Trophoblast cell (in vitro differentiated cells and primary cell): ENCODE results near the gene AURKB.

ENCODE experiments used
- DNase-seq, 2 donors: peaks; one replicate each; pipeline ENCODE4 v3.0.0-alpha.2; 2016
- H2AFZ ChIP-seq: 2 replicates; pipeline ENCODE4 v1.6.1; 2013; ENCODE audit warnings: low read length, moderate library complexity, mild to moderate bottlenecking; ENCODE audit not compliant: insufficient read depth, poor library complexity
- H2AK5ac ChIP-seq: 2 replicates; pipeline ENCODE4 v1.6.1; 2013; ENCODE audit warnings: mild to moderate bottlenecking, low read length
- H2BK120ac ChIP-seq: 2 replicates; pipeline ENCODE4 v1.6.1; 2013; ENCODE audit warnings: low read length, mild to moderate bottlenecking, moderate library complexity; ENCODE audit not compliant: insufficient read depth, poor library complexity
- H2BK12ac ChIP-seq: 2 replicates; pipeline ENCODE4 v1.6.1; 2013; ENCODE audit warnings: mild to moderate bottlenecking, low read length, moderate library complexity
- H2BK5ac ChIP-seq: 2 replicates; pipeline ENCODE4 v1.6.1; 2013; ENCODE audit warnings: low read length, low read depth, moderate library complexity, mild to moderate bottlenecking; ENCODE audit not compliant: poor library complexity
- H3K14ac ChIP-seq: 2 replicates; pipeline ENCODE4 v1.6.1; 2013; ENCODE audit warnings: mild to moderate bottlenecking, low read length
- H3K18ac ChIP-seq: 2 replicates; pipeline ENCODE4 v1.6.1; 2013; ENCODE audit warnings: mild to moderate bottlenecking, low read length
- H3K23ac ChIP-seq: 2 replicates; pipeline ENCODE4 v1.6.1; 2013; ENCODE audit warnings: low read length
- H3K27ac ChIP-seq: 2 replicates; pipeline ENCODE4 v1.5.1; 2013; ENCODE audit warnings: low read depth, mild to moderate bottlenecking, inconsistent platforms, low read length, moderate library complexity
- H3K27me3 ChIP-seq: 2 replicates; pipeline ENCODE4 v1.6.1; 2013; ENCODE audit warnings: inconsistent platforms, mild to moderate bottlenecking, low read length, moderate library complexity; ENCODE audit not compliant: insufficient read depth
- H3K36me3 ChIP-seq, 2 experiments: 1 replicate in 1 of 2; 2 replicates in 1 of 2; pipeline ENCODE4 v1.6.1; 2013; ENCODE audit warnings: low read length in 2 of 2, mild to moderate bottlenecking in 2 of 2, moderate library complexity in 1 of 2; ENCODE audit not compliant: insufficient read depth in 2 of 2, control insufficient read depth in 1 of 2
- H3K4ac ChIP-seq: 2 replicates; pipeline ENCODE4 v1.6.1; 2013; ENCODE audit warnings: low read depth, mild to moderate bottlenecking, low read length, moderate library complexity
- H3K4me1 ChIP-seq, 2 experiments: 1 replicate in 1 of 2; 2 replicates in 1 of 2; pipeline ENCODE4 v1.6.1; 2013; ENCODE audit warnings: low read length in 2 of 2, mild to moderate bottlenecking in 2 of 2, moderate library complexity in 1 of 2; ENCODE audit not compliant: insufficient read depth in 2 of 2, control insufficient read depth in 1 of 2
- H3K4me2 ChIP-seq: 2 replicates; pipeline ENCODE4 v1.6.1; 2013; ENCODE audit warnings: inconsistent platforms, mild to moderate bottlenecking, low read length, moderate library complexity
- H3K4me3 ChIP-seq: 2 replicates; pipeline ENCODE4 v1.5.1; 2013; ENCODE audit warnings: mild to moderate bottlenecking, low read depth, low read length, inconsistent platforms
- H3K79me1 ChIP-seq: one replicate; pipeline ENCODE4 v1.6.1; 2013; ENCODE audit warnings: low read length
- H3K79me2 ChIP-seq: 2 replicates; pipeline ENCODE4 v1.6.1; 2013; ENCODE audit warnings: low read length, mild to moderate bottlenecking; ENCODE audit not compliant: control insufficient read depth, insufficient read depth, poor library complexity
- H3K9ac ChIP-seq: 2 replicates; pipeline ENCODE4 v1.6.1; 2013; ENCODE audit warnings: mild to moderate bottlenecking, low read length
- H3K9me3 ChIP-seq: 2 replicates; pipeline ENCODE4 v1.6.1; 2013; ENCODE audit warnings: low read depth, mild to moderate bottlenecking, control low read depth, inconsistent platforms, low read length; ENCODE audit not compliant: insufficient read depth
- H4K12ac ChIP-seq: 2 replicates; pipeline ENCODE4 v1.6.1; 2013; ENCODE audit warnings: low read depth, mild to moderate bottlenecking, low read length, moderate library complexity
- H4K8ac ChIP-seq: 2 replicates; pipeline ENCODE4 v1.6.1; 2013; ENCODE audit warnings: low read depth, mild to moderate bottlenecking, low read length, moderate library complexity
- H4K91ac ChIP-seq: one replicate; pipeline ENCODE4 v1.6.1; 2013; ENCODE audit warnings: low read depth, mild to moderate bottlenecking, low read length, moderate library complexity
- WGBS: extraction: QIAGEN DNeasy Blood & Tissue Kit; methylation state at CpG from one replicate; pipeline ENCODE4 v1.1.7; 2013; ENCODE audit warnings: missing lambda C conversion rate; ENCODE audit not compliant: insufficient read length, insufficient coverage; ENCODE audit errors: extremely low coverage; 5-methylcytosine and 5-hydroxymethylcytosine counted together

AURKB gene

DNA sequence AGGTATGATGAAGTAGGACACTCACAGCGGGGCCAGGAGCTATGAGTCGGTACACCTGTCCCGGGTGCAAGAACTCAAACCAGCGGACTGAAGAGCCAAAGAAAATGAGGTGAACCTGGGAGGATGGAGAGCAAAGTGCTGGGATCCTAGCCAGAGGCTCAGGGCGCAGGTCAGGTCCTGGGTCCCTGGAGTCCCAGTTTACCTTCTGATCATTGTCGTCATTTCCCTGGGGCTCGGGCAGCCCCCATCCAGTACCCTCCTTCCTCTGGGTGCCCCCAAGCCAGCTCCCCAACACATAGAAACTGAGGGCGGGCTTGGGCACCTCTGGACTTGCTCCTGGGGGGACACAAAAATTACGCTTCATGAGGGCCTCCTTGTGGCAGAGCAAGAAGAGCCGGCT is 21.3 kb upstream of the AURKB start:
- Histone ChIP-seq H3K27me3 (no peaks in the 10 kb centered on the region), H3K23ac (no peak overlapping the region), H3K18ac (no peak overlapping the region), H2AK5ac (no peak overlapping the region), H3K4me3 (no peak overlapping the region), H2BK5ac (no peak overlapping the region), H3K79me2 (no peaks in the 10 kb centered on the region), H3K9me3 (no peaks in the 10 kb centered on the region), H2AFZ (no peak overlapping the region), H3K4ac (no peak overlapping the region), H4K12ac (no peak overlapping the region), H3K4me1 (peaks cover 3 to 4% of the 10 kb centered on the region in 2 experiments), H2BK12ac (no peak overlapping the region), H3K27ac (no peak overlapping the region), H3K79me1 (no peaks in the 10 kb centered on the region), H4K91ac (no peak overlapping the region), H2BK120ac (no peak overlapping the region), H4K8ac (no peak overlapping the region), H3K14ac (no peak overlapping the region), H3K9ac (no peak overlapping the region), H3K36me3 (peaks cover 58 to 71% of the 10 kb centered on the region in 2 experiments), H3K4me2 (no peak overlapping the region)
- WGBS, result no CpG with 5 or more reads among the region's 10 CpGs
- no peak for DNase-seq

DNA sequence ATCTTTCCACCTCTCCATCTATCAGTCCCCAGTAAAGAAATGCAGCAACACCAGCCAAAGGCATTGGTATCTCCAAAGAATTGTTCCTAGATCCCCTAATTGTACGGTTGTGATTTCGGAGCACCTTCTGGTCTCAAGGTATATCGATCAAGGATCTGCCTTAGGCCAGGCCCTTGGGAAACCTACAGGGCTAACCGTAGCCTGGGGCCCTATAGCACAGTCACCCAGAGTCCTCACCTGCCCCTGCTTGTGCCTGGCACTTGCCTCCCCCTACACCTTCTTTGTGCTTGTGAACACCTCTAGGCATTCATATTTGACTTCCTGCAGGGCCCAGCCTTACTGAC is 16.8 kb upstream of the AURKB start:
- H3K4ac ChIP-seq, result no peak overlapping the region
- no peak overlapping the region for H2AK5ac ChIP-seq
- no peak overlapping the region for H3K4me3 ChIP-seq
- DNase-seq, result peak in 1 of 2 donors; percentile 14
- no peaks in the 10 kb centered on the region for H3K9me3 ChIP-seq
- no peak overlapping the region for H3K9ac ChIP-seq
- H3K27ac ChIP-seq, result no peak overlapping the region
- H2BK5ac ChIP-seq, result no peak overlapping the region
- H2BK120ac ChIP-seq, result no peak overlapping the region
- H3K18ac ChIP-seq, result no peak overlapping the region
- H3K79me1 ChIP-seq, result peaks cover 13% of the 10 kb centered on the region
- no peaks in the 10 kb centered on the region for H3K27me3 ChIP-seq
- no CpG with 5 or more reads among the region's 4 CpGs for WGBS
- peak overlapping the region; percentile 70 for H4K12ac ChIP-seq
- H2BK12ac ChIP-seq, result no peak overlapping the region
- H3K14ac ChIP-seq, result no peak overlapping the region
- no peak overlapping the region for H3K23ac ChIP-seq
- H3K4me2 ChIP-seq, result peak overlapping the region; percentile 65
- peaks cover 10% of the 10 kb centered on the region for H3K79me2 ChIP-seq
- H3K36me3 ChIP-seq, result peaks cover 30 to 41% of the 10 kb centered on the region in 2 experiments
- H4K91ac ChIP-seq, result no peak overlapping the region
- no peak overlapping the region for H4K8ac ChIP-seq
- no peak overlapping the region for H2AFZ ChIP-seq
- H3K4me1 ChIP-seq, result peaks cover 10 to 11% of the 10 kb centered on the region in 2 experiments

DNA sequence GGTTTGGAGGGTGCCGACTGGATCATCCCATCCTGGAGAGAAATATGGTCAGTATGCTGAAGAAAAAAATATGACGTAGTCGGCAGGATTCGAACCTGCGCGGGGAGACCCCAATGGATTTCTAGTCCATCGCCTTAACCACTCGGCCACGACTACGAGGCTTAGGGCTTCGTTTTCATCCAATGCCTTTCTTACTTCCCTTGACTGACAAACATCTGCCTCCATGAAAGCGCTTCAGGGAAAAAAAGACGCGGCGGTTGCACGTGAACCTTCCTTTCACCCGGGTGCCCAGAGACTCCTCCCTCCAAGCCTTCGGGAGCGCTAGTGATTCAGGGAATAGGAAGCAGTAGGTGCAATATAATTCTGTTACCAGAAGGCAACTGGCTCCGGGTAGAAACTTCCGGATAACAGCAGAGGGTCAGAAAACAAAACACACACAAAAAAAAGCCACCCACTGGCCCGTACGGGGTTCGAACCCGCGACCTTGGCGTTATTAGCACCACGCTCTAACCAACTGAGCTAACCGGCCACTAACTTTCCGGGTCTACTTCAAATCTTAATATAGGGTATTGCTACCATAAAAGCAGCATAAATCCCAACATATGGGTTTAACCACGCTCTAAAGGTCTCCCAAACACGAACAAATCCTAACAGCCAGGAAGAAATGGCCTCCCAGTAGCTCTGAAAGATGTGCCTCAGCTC is 16.3 kb upstream of the AURKB start:
- Histone ChIP-seq H2BK5ac (no peak overlapping the region), H3K18ac (no peak overlapping the region), H4K91ac (no peak overlapping the region), H3K4me1 (peaks cover 10 to 11% of the 10 kb centered on the region in 2 experiments), H3K79me1 (peaks cover 15% of the 10 kb centered on the region), H3K9ac (no peak overlapping the region), H3K4ac (no peak overlapping the region), H4K12ac (no peak overlapping the region), H2BK120ac (no peak overlapping the region), H2AK5ac (no peak overlapping the region), H3K27me3 (no peaks in the 10 kb centered on the region), H3K23ac (no peak overlapping the region), H3K14ac (no peak overlapping the region), H2BK12ac (no peak overlapping the region), H3K36me3 (peaks cover 25 to 36% of the 10 kb centered on the region in 2 experiments), H3K4me3 (peak overlapping the region; percentile 51), H3K79me2 (peaks cover 11% of the 10 kb centered on the region), H3K9me3 (no peaks in the 10 kb centered on the region), H4K8ac (no peak overlapping the region), H3K27ac (peak overlapping the region; percentile 32), H2AFZ (peak overlapping the region; percentile 3), H3K4me2 (peak overlapping the region; percentile 65)
- DNase-seq, result peak; percentile 96 to 98
- WGBS, result no CpG with 5 or more reads among the region's 32 CpGs

DNA sequence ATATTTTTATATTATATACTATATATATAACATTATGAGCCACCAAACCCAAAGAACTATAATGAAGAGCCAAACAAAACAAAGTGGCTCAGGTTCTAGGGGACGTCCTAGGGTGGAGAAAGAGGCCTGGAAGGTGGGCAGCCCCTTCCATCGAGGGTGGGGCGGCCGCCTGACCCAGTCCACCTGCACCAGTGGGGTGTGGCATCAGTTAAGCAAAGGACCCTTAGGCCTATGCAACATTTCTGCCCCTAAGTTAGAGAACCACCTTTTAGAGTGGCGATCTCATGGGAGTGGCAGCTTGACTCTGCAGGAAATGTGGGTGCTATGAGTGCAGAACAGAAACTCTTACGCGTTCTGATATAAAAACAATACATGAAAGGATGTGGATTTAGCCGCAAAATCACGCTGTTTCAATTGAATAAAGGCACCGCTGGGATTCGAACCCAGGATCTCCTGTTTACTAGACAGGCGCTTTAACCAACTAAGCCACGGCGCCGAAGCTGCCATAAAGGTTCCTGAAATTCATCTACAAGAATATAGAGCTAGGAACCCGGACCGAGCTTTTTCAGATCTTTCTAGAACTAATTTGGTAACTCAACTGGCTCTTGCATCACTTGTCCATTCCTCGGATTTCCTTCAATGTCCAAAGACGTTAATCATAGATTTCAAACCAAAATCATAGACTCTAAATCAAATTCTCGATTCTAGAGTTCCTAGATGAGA is 15.6 kb upstream of the AURKB start:
- no peak overlapping the region for H2BK12ac ChIP-seq
- no peak overlapping the region for H3K4me3 ChIP-seq
- peak; percentile 52 to 77 for DNase-seq
- no peak overlapping the region for H3K9ac ChIP-seq
- H3K4ac ChIP-seq, result no peak overlapping the region
- no peak overlapping the region for H2AK5ac ChIP-seq
- H4K12ac ChIP-seq, result no peak overlapping the region
- H2AFZ ChIP-seq, result no peak overlapping the region
- no peak overlapping the region for H2BK120ac ChIP-seq
- H3K27me3 ChIP-seq, result no peaks in the 10 kb centered on the region
- peaks cover 20% of the 10 kb centered on the region for H3K79me1 ChIP-seq
- no peak overlapping the region for H3K23ac ChIP-seq
- no peak overlapping the region for H3K14ac ChIP-seq
- H3K27ac ChIP-seq, result peak overlapping the region; percentile 32
- H3K36me3 ChIP-seq, result peaks cover 22 to 30% of the 10 kb centered on the region in 2 experiments
- WGBS, result no CpG with 5 or more reads among the region's 20 CpGs
- H3K4me1 ChIP-seq, result peaks cover 10 to 11% of the 10 kb centered on the region in 2 experiments
- no peak overlapping the region for H4K8ac ChIP-seq
- no peaks in the 10 kb centered on the region for H3K9me3 ChIP-seq
- H3K4me2 ChIP-seq, result peak overlapping the region; percentile 65
- H4K91ac ChIP-seq, result no peak overlapping the region
- peaks cover 16% of the 10 kb centered on the region for H3K79me2 ChIP-seq
- H2BK5ac ChIP-seq, result no peak overlapping the region
- no peak overlapping the region for H3K18ac ChIP-seq
